ENCODE data around the gene SIL1.

GRCh38 chr5:139092741-139093343 is 105.3 kb downstream of the SIL1 start:
- no peak for TF ChIP-seq EZH2 (IDR thresholded peaks at IDR 0.05; ENCODE audit: insufficient read depth, poor library complexity, severe bottlenecking)
- no peak for TF ChIP-seq EZH2phosphoT487 (IDR thresholded peaks at IDR 0.05; ENCODE audit: insufficient read depth, low read depth)
